HepG2 (cell line): Measurements from ENCODE around the gene TROAP. TPM values are rescaled to one million over a fixed set of nuclear protein-coding genes. Genes with fewer than 3 reads are reported as not detected.

Experiments
- ATAC-seq: fragments of 200-7000 bp; cut with Tn5 transposase; 3 replicates; pipeline ENCODE4 v1.9.1; 2020; ENCODE audit warnings: mild to moderate bottlenecking, moderate library complexity
- BruUV-seq: library from RNA; stranded (reverse); fragments of 400-500 nt; replicated peaks from 2 replicates; lab custom pipeline; 2021; lab: Mats Ljungman, UMichigan
- CTCF ChIA-PET: fragments of 300-600 bp; formaldehyde crosslinking; extraction: SDS; loops from one replicate; lab custom pipeline; 2021; ENCODE audit warnings: low total read pairs, inconsistent platforms, low intra/inter-chr PET ratio; lab: Yijun Ruan, JAX
- POLR2A ChIA-PET: fragments of 350-600 bp; sonication (Branson Sonifier 250); formaldehyde crosslinking; loops from one replicate; lab custom pipeline; 2020; ENCODE audit warnings: antibody characterized with exemption, inconsistent platforms; lab: Yijun Ruan, JAX
- DNase-seq: peaks from one replicate; pipeline ENCODE4 v3.0.0-alpha.2; 2015; ENCODE audit warnings: low spot score
- FAIRE-seq: peaks from 3 replicates; lab custom pipeline; 2011; peaks lifted over from hg19 to GRCh38; lab: Jason Lieb, UNC
- H2AFZ ChIP-seq: one replicate; pipeline ENCODE4 v1.6.1; 2011; ENCODE audit warnings: low read length, inconsistent platforms
- H3K27ac ChIP-seq: fragments of 300-600 bp; 3 replicates; pipeline ENCODE4 v1.8.0; 2011; ENCODE audit warnings: mixed run types, mild to moderate bottlenecking, mixed read lengths, low read length, inconsistent platforms; ENCODE audit not compliant: insufficient read depth; ENCODE audit errors: extremely low read length
- H3K27me3 ChIP-seq, 2 experiments: fragments of 200-600 bp in 1 of 2; 2 replicates in 1 of 2; 3 replicates in 1 of 2; pipeline versions ENCODE4 v1.6.0 to v1.8.0; 2011; ENCODE audit warnings: low read length in 2 of 2, mild to moderate bottlenecking in 2 of 2, moderate library complexity in 2 of 2, inconsistent platforms in 1 of 2; ENCODE audit not compliant: insufficient read depth in 2 of 2, control insufficient read depth in 1 of 2
- H3K36me3 ChIP-seq, 2 experiments: fragments of 200-600 bp in 1 of 2; replicated peaks in 1 of 2; 2 replicates in 1 of 2; 3 replicates in 1 of 2; pipeline versions ENCODE4 v1.5.1 to v1.8.0; 2011; ENCODE audit warnings: low read length in 2 of 2, inconsistent platforms in 1 of 2; ENCODE audit not compliant: insufficient read depth in 2 of 2, control insufficient read depth in 1 of 2
- H3K4me1 ChIP-seq: 2 replicates; pipeline ENCODE4 v1.5.1; 2012; ENCODE audit warnings: low read length, inconsistent platforms; ENCODE audit not compliant: insufficient read depth
- H3K4me2 ChIP-seq: 2 replicates; pipeline ENCODE4 v1.6.0; 2011; ENCODE audit warnings: low read depth, low read length, inconsistent platforms
- H3K4me3 ChIP-seq, 3 experiments: fragments of 200-600 bp in 1 of 3; sonication (generic), shearing (Covaris generic) in 1 of 3; replicated peaks in 1 of 3; 2 replicates each; pipeline ENCODE4 v1.5.1; 2011 to 2016; ENCODE audit warnings: low read length in 3 of 3, inconsistent platforms in 2 of 3, low read depth in 2 of 3, mild to moderate bottlenecking in 2 of 3, control low read depth in 1 of 3, mixed read lengths in 1 of 3; ENCODE audit not compliant: insufficient read depth in 1 of 3
- H3K79me2 ChIP-seq: one replicate; pipeline ENCODE4 v1.6.1; 2011; ENCODE audit warnings: low read length, inconsistent platforms; ENCODE audit not compliant: insufficient read depth
- H3K9ac ChIP-seq: 2 replicates; pipeline ENCODE4 v1.6.0; 2011; ENCODE audit warnings: mild to moderate bottlenecking, low read depth, low read length, inconsistent platforms; ENCODE audit not compliant: insufficient read depth
- H3K9me3 ChIP-seq: 2 replicates; pipeline ENCODE4 v1.5.1; 2012; ENCODE audit warnings: mild to moderate bottlenecking, low read length
- H4K20me1 ChIP-seq: 2 replicates; pipeline ENCODE4 v1.6.0; 2011; ENCODE audit warnings: inconsistent platforms, mild to moderate bottlenecking, low read length, moderate library complexity; ENCODE audit not compliant: insufficient read depth
- ZMYM3 ChIP-seq: sonication (generic); formaldehyde crosslinking; IDR thresholded peaks from 2 replicates; pipeline ENCODE4 v1.5.1; 2020; ENCODE audit warnings: mild to moderate bottlenecking, missing genetic modification reagents
- WGBS: methylation state at CpG from one replicate; pipeline ENCODE4 v1.1.6; 2017; ENCODE audit warnings: low lambda C conversion rate; 5-methylcytosine and 5-hydroxymethylcytosine counted together
- in situ Hi-C: cut with HindIII; loops from 2 replicates; pipeline ENCODE4 v1.10.0; 2017; ENCODE audit warnings: low pct_unique_long_range_greater_than_20kb; ENCODE audit not compliant: extremely low pct_ligation_motif_present
- intact Hi-C: fragments of 100-400 bp; cut with micrococcal nuclease; formaldehyde crosslinking; loops from one replicate; pipeline ENCODE4 v1.10.0; 2022; ENCODE audit not compliant: unreplicated experiment
- polyA plus RNA-seq, 8 experiments: library from polyadenylated mRNA; depleted of rRNA in 3 of 8; stranded (reverse) in 7 of 8; unstranded in 1 of 8; fragments of >200 nt; fragmentation: Illumina TruSeq in 4 of 8; extraction: Trizol in 4 of 8; gene quantifications; 2 replicates each; pipeline versions ENCODE4 v1.2.1 to v1.2.3, GENCODE V29; 2011 to 2016; ENCODE audit warnings: low read depth in 4 of 8, missing spikeins in 1 of 8, mixed read lengths in 1 of 8; ENCODE audit not compliant: insufficient read depth in 1 of 8
- total RNA-seq, 5 experiments: library from RNA; depleted of rRNA; stranded (reverse); fragments of >200 nt; fragmentation: Illumina TruSeq; extraction: Trizol; gene quantifications; 2 replicates each; pipeline ENCODE4 v1.2.3, GENCODE V29; 2016; ENCODE audit warnings: low read depth in 1 of 5
- TF ChIP-seq, protein P1 (sequence below): sonication (generic); formaldehyde crosslinking; IDR thresholded peaks from 2 replicates; pipeline ENCODE4 v1.5.0; 2020; ENCODE audit warnings: mild to moderate bottlenecking, missing genetic modification reagents, moderate library complexity
- TF ChIP-seq, protein P2 (sequence below): sonication (generic); formaldehyde crosslinking; IDR thresholded peaks from 2 replicates; pipeline ENCODE4 v1.4.0; 2020; ENCODE audit warnings: missing genetic modification reagents
- TF ChIP-seq, protein P3 (sequence below): sonication (generic); formaldehyde crosslinking; IDR thresholded peaks from 2 replicates; pipeline ENCODE4 v1.8.1; 2023; ENCODE audit warnings: mild to moderate bottlenecking, inconsistent platforms, moderate library complexity, missing genetic modification reagents, borderline replicate concordance

Gene TROAP
- total and polyA plus RNA-seq, 2 of the 13 experiments (the other 11 are each of a cell fraction or from before 2014, with no cell fraction given), result 22.5 to 30.9 TPM

DNA sequence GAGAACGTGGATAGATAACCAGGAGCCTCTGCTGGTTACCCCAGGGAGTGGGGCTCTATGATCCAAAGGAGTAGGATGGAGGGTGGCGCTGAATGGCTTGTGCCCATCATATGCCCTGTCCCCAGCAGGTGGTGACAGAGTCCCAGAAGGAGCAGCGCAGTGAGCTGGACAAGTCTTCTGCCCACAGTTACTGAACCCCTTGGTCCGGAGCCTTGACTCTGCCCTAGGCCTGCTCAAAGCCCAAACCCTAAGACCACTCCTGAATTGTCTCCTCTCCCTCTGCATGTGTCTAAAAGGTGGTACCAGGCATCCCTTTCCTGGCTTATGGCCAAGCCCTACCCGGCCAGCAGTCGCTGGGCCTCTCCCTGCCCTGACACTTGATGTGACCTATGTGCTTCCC lies 24.9 kb upstream of the TROAP start:
- Histone ChIP-seq H3K79me2 (no peaks in the 10 kb centered on the region), H3K9ac (no peak overlapping the region), H3K36me3 (no peaks in the 10 kb centered on the region), H3K27me3 (peaks cover 15 to 53% of the 10 kb centered on the region in 2 experiments), H3K4me3 (no peak overlapping the region), H4K20me1 (no peaks in the 10 kb centered on the region), H3K27ac (no peak overlapping the region), H2AFZ (no peak overlapping the region), H3K4me1 (peaks cover 10% of the 10 kb centered on the region), H3K4me2 (no peak overlapping the region), H3K9me3 (no peaks in the 10 kb centered on the region)
- 24% methylated on average over 6 of the region's 6 CpGs for WGBS
- CTCF ChIA-PET, result interaction anchor here (1.2 to 1.4 kb wide), 3 partner anchors 10 to 45 kb away, joined by 3 to 4 read pairs (median 3); no protein-coding TSS in a partner anchor
- BruUV-seq, result no TSS peak
- DNase-seq, result no peak
- no peak for FAIRE-seq
- POLR2A ChIA-PET, result no interaction called here
- no peak for TF ChIP-seq ZMYM3 (CRISPR knock-in tag)
- TF ChIP-seq, protein P1, sequence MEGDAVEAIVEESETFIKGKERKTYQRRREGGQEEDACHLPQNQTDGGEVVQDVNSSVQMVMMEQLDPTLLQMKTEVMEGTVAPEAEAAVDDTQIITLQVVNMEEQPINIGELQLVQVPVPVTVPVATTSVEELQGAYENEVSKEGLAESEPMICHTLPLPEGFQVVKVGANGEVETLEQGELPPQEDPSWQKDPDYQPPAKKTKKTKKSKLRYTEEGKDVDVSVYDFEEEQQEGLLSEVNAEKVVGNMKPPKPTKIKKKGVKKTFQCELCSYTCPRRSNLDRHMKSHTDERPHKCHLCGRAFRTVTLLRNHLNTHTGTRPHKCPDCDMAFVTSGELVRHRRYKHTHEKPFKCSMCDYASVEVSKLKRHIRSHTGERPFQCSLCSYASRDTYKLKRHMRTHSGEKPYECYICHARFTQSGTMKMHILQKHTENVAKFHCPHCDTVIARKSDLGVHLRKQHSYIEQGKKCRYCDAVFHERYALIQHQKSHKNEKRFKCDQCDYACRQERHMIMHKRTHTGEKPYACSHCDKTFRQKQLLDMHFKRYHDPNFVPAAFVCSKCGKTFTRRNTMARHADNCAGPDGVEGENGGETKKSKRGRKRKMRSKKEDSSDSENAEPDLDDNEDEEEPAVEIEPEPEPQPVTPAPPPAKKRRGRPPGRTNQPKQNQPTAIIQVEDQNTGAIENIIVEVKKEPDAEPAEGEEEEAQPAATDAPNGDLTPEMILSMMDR, result peak; percentile 42
- TF ChIP-seq, protein P2, sequence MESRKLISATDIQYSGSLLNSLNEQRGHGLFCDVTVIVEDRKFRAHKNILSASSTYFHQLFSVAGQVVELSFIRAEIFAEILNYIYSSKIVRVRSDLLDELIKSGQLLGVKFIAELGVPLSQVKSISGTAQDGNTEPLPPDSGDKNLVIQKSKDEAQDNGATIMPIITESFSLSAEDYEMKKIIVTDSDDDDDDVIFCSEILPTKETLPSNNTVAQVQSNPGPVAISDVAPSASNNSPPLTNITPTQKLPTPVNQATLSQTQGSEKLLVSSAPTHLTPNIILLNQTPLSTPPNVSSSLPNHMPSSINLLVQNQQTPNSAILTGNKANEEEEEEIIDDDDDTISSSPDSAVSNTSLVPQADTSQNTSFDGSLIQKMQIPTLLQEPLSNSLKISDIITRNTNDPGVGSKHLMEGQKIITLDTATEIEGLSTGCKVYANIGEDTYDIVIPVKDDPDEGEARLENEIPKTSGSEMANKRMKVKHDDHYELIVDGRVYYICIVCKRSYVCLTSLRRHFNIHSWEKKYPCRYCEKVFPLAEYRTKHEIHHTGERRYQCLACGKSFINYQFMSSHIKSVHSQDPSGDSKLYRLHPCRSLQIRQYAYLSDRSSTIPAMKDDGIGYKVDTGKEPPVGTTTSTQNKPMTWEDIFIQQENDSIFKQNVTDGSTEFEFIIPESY (CRISPR knock-in tag), result peak; percentile 20; the same call in 1 of the 2 replicates
- in situ Hi-C loops (no loop called here), intact Hi-C loops (no loop called here)
- peak; percentile 20 for ATAC-seq

DNA sequence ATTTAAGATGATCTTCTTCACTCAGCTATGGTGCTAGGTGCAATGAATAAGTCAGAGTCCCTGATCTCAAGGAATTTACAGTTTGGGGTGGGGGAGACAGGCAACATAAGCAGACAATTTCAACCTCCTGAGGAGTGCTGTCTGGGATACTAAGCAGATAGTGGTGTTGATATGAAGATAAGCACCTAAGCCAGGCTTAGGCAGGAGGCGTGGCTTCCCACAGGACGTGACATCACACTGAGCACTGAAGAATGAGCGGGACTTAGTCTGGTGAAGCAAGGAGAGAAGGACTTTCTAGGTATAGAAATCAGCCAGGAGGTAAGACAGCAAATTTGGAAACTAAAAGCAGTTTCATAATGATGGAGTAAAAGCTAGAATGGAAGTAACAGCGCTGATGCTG lies 21.3 kb upstream of the TROAP start:
- WGBS, result 38% methylated on average over 4 of the region's 4 CpGs
- no peak overlapping the region for H2AFZ ChIP-seq
- TF ChIP-seq, protein P3, sequence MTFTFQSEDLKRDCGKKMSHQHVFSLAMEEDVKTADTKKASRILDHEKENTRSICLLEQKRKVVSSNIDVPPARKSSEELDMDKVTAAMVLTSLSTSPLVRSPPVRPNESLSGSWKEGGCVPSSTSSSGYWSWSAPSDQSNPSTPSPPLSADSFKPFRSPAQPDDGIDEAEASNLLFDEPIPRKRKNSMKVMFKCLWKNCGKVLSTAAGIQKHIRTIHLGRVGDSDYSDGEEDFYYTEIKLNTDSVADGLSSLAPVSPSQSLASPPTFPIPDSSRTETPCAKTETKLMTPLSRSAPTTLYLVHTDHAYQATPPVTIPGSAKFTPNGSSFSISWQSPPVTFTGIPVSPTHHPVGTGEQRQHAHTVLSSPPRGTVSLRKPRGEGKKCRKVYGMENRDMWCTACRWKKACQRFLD, result no peak
- no peaks in the 10 kb centered on the region for H3K79me2 ChIP-seq
- no peaks in the 10 kb centered on the region for H4K20me1 ChIP-seq
- H3K9ac ChIP-seq, result no peak overlapping the region
- H3K4me2 ChIP-seq, result no peak overlapping the region
- POLR2A ChIA-PET, result no interaction called here
- no peak for ATAC-seq
- in situ Hi-C loops (no loop called here), intact Hi-C loops (no loop called here)
- H3K4me1 ChIP-seq, result peaks cover 19% of the 10 kb centered on the region
- CTCF ChIA-PET, result no interaction called here
- no TSS peak for BruUV-seq
- no peak for FAIRE-seq
- DNase-seq, result no peak
- H3K9me3 ChIP-seq, result no peaks in the 10 kb centered on the region
- H3K4me3 ChIP-seq, result no peak overlapping the region
- H3K36me3 ChIP-seq, result no peaks in the 10 kb centered on the region
- H3K27ac ChIP-seq, result no peak overlapping the region
- H3K27me3 ChIP-seq, result peaks cover 8 to 23% of the 10 kb centered on the region in 2 experiments
